NCI-H446 (cell line): Measurements from ENCODE around the gene S100A3.
A peak's percentile ranks its signal among the peaks of the same experiment; 100 is the strongest.
"Not testable (repeated sequence)": the region's sequence is repeated elsewhere in the genome, so short reads cannot be mapped to it uniquely, and the experiment has no call there.

Experiments
- DNase-seq, 2 experiments: peaks; one replicate each; lab custom pipeline; 2025; lab: John Stamatoyannopoulos, UW

S100A3 gene

DNA sequence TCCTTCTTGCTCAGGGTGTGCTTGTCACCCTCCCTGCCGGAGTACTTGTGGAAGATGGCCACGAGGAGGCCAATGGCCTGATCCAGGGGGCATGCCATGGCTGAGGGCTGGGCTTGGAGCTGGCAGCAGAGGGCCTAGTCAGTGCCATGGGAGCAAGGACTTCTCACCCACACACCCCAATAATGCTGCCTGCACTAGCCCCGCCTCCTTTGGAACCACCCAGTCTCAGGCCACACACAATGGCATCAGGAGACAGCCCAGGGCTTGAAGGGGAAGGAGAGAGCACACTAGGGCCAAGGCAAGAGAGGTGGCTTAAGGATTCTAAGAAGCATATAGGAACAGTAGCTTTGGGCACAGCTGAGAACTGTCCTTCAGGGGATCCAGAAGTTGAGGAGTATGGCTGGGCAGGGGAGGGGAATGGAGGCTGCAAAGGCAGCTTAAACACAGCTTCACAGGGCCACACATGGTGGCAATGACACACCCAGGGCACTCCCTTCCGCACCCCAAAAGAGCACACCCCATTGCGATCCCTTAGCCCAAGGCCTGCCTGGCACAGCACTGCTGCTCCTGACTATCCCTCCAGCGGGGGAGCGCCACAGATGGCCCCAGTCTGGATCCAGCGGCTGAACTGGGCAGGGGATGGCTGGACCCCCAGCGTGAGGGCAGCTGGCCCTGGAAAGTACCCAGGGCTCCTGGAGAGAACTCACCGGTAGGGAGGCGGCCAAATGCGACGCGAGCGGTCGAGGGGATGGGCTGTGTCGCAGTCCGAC is 13.6 kb downstream of the S100A3 start, which contains the start of gene S100A6:
Gene S100A6 (minus strand): TSS at position 750 of the 770 bp plus-strand sequence. CDS start 652 bp downstream, at position 98.
- peak in 1 of 2 experiments; percentile 59 for DNase-seq

DNA sequence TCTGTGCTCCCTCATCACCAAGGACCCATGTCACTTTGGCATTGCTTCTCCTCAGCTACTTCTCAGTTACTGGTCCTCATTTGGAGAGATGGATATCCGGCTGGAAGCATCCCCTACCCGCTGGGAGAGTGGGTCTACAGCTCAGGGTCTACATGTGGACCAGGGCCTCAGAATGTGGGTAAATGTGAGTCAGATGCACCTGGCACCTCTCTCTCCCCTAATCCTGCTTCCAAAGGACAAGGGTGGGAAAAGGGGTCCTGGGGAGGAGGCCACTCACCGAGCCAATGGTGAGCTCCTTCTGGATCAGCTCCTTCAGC is 14.2 kb downstream of the S100A3 start:
- DNase-seq, result no peak

DNA sequence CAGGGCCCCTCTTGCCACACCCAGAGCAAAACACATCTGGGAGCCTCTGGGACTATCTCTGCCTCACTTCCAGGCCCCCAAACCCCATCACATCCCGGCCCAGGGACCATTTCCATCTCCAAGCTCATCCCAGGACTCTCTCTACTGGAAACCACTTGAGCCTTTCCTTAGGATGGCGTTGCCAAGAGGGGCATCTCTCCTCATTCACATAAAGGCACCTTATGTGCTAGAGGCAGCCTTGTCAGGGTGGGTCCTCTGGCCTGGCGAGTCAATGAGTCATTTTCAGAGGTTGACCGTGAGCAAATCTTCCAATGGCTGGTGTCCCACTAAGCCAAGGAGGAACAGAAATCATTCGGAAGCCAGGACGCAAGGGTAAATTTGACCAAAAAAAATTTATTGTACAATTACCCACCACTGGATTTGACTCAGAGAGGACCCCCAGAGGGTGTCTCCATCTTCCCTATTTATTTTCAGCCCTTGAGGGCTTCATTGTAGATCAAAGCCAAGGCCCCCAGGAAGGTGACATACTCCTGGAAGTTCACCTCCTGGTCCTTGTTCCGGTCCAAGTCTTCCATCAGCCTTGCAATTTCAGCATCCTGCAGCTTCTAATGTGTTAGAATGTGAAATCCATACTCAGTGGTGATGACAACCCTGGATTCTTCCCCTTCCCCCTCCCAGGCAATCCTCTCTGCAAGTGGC is 14.7 kb downstream of the S100A3 start:
- peak in 1 of 2 experiments; percentile 40 for DNase-seq

DNA sequence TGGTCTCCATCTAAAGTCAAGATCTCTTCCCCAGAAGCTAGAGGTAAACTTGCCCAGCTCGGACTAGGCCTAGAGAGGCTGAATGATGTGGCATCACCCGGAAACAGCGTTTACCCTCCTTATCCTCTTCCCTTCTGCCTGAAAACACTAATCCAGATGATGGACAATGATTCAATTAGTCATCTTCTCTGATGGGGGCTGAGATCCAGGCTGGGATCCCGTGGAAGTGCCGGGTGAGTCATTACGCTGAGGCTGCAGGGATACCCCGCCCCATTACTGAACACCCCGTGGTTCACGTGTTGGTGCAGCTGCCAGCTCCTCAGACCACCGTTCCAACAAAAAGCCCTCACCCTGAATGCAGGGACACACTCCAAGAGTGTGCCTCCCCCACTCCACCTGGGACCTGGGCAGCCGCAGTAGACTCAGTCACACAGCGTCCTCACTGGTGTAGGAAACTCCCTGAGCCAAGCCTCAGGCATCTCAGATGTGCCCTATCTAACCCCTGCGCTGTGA is 15.3 kb downstream of the S100A3 start:
- DNase-seq, result peak; percentile 77 to 88

DNA sequence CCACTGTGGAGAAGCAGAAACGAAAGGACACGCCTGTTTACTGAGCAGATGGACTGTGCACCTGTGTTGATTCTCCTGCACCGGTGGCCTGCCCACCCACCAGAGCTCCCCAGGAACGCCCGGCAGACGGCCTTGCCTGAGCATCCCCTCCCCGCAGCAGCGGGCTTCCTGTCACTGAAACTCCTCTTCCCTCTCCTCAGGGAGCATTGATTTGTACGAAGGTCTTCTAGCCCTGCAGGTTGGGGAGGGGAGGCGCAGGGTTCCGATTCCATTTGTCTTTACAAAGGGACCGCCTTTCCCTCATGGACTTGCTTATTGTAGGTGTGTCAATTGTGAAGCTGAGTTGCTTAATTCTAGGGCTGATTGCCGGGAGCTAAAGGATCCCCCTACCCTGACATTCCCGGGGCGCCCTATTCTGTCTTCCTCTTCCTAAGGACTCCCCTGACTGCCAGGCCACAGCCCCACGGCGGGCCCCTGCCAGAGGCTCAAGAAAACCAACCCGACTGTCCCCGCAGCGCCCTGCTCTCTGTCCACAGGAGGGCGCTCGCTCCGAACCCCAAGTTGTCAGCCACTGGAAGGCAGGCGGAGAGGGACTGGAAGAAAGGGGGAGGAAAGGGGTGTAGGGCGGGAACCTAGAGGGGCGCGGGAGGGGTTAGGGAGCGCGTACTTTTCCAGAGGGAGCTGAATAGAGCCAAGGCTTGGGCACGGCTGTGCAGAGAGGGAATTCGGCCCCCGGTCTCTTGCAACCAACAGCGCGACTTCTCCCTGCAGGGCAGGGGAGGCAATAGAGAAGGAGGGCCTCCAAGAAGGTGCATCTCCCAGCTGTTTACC is 16.1 kb downstream of the S100A3 start:
- peak; percentile 69 to 90 for DNase-seq

DNA sequence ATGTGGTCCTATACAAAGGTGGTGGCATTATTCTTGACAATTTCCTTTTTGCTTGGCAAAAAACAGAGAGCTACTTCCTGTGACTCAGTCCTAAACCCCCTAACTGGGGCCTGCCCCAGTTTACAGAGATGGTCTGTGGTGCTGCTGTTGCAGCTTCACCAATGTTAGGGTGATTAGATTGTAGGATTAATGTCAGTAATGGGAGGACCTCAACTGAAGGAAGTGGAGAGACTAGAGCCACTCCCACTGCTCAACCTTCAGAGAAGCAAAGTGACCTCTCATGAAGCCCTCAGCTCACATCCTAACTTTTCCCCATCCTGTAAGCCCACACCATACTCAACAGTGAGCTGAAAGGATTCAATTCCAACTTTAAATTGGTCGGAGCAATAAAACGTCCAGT is 16.9 kb downstream of the S100A3 start:
- DNase-seq, result no peak

DNA sequence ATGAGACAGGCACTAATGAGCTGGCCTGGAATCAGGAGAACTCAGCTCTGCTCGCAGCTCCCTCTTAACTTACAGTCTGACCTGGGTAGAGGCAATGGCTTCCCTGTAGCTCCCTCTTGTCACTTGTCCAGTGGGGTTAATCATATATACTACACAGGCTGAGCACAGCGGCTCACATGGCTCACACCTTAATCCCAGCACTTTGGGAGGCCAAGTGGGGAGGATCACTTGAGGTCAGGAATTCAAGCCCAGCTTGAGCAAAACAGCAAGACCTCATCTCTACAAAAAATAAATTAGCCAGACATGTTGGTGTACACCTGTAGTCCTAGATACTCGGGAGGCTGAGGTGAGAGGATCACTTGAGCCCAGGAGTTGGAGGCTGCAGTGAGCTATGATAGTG is 17.4 kb downstream of the S100A3 start:
- no peak for DNase-seq

DNA sequence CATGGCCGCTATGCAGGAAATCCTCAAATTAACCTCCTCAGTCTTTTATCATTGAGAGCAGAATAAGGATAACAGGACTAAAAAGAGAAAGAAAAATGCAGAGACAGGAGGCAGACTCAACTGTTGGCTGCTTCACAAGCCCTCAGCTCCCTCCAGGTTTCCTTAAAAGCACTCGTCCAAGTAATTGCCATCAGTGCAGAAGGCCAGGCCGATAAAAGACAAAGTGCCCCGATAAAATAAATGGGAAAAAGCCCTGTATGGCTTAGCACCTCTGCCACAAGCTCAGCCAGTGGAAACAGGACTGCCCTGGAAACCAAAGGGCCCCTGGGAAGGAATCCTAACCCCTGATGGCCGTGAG is 21.4 kb downstream of the S100A3 start:
- DNase-seq, result peak in 1 of 2 experiments; percentile 31

DNA sequence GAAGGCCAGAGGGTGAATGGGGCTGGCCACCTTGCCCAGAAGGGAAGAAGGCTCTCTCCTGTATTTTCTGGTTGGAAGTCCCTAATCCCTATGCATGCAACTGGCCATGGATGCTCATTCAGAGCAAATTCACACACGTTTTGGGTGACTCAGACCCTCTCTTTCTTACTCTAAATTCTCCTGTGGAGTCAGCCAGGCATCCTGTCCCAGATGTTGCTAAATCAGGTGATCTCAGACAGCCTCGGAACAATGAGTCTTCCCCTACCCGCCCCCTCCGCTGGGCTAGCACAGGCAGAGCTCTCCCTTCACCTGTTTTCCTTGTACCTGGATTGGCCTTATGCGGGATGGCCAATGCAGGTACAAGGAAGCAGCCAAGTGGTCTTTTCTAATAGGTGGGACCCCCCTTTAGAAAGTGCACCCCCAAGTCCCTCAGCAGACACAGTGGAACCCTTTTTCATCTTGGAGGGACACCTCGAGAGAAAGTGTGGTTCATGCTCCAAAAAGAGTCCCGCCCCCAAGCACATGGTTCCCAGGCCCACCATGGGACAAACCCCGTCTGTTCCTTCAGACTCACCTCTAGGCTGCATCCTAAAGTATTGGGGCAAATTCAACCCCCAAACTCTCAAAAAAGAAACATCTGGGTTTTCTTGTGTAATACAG is 21.9 kb downstream of the S100A3 start:
- DNase-seq, result no peak

DNA sequence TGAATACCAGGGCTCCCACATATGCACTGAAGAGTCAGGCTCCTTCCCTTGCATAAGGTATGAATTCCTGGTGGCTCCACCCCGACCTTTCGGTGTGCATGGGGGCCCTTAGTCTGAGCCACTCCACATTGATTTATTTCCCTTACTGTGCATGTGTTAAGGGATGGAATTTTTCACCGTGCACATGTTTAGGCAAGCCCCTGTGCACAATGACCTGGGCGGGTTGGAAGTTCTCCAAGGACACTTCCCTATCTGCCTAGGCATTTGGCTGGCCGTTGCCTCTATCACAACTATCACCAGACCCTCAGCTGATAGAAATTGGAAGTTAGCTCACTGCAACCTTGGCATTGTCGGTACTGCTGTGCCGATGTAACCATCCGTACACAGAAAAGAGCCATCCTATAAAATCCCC is 22.9 kb downstream of the S100A3 start:
- DNase-seq, result peak; percentile 54 to 89

DNA sequence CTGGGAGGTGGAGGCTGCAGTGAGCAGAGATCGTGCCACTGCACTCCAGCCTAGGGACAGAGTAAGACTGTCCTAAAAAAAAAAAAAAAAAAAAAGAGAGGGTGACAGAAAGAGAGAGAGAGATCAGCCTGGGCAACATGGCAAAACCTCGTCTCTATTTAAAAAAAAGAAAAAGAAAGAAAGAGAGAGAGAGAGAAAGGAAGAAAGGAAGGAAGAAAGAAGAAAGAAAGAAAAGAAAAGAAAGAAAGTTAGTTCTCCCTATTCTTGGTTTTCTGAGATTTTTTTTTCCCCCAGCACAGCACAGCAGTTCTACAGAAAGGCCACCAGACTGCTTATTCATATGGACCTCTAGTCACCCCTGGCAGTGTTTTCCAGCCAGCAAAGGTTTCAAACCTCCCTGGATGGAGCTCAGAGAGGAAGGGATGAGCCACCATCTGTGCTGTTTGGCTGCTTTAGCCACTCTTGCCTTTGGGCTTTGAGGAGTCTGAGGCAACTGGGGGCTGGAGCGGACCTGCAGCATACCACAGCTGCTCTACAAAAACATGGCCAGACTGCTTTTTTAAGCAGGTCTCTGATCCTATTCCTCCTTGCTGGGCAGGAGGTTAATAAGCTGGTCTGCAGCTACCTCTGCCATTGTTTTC is 23.9 kb downstream of the S100A3 start:
- DNase-seq, result peak; percentile 92 to 97

DNA sequence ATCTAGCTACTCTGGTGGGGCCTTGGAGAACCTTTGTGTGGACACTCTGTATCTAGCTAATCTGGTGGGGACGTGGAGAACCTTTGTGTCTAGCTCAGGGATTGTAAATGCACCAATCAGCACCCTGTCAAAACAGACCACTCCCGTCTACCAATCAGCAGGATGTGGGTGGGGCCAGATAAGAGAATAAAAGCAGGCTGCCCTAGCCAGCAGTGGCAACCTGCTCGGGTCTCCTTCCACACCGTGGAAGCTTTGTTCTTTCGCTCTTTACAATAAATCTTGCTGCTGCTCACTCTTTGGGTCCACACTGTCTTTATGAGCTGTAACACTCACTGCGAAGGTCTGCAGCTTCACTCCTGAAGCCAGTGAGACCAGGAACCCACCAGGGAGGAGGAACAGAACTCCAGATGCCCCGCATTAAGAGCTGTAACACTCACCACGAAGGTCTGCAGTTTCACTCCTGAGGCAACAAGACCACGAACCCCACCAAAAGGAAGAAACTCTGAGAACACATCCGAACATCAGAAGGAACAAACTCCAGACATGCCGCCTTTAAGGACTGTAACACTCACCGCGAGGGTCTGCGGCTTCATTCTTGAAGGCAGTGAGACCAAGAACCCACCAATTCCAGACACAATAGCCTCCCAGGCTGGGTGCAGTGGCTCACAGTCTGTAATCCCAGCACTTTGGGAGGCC is 26.6 kb downstream of the S100A3 start:
- DNase-seq, result not testable (repeated sequence)

DNA sequence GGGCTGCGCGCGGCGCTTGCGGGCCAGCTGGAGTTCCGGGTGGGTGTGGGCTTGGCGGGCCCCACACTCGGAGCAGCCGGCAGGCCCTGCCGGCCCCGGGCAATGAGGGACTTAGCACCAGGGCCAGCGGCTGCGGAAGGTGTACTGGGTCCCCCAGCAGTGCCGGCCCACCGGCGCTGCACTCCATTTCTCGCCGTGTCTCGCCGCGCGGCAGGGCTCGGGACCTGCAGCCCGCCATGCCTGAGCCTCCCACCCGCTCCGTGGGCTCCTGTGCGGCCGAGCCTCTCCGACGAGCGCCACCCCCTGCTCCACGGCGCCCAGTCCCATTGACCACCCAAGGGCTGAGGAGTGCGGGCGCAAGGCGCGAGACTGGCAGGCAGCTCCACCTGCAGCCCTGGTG is 27.2 kb downstream of the S100A3 start:
- not testable (repeated sequence) for DNase-seq

DNA sequence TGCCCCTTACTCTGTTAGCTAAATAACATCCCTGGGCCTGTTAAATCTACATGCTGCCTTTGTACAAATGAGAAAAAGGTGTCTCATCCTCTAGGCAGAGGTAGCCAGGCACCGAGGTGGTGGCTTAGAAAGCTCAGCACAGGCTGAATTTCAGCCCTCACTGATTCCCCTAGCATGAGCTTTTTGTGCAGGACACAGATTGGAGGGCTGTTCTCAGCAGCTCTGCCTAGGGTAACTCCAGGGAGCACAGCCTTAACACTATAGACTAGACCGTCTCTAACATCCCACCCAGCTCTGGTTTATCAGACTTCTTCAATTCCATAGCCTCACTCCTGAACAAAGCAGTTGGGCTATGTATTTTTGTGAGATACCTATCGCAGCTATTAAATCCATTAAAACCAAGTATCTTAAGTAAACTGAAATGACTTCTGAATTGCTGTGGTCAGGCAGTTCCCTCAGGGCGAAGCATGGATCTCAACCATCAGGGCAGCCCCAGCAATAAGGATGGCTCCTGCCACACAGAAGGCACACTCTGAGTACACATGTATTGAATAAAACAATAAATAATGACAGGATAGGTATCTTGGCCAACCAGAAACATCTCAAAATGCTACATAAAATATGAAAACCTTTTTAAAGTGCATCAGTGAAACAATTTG is 28.1 kb downstream of the S100A3 start:
- DNase-seq, result no peak

DNA sequence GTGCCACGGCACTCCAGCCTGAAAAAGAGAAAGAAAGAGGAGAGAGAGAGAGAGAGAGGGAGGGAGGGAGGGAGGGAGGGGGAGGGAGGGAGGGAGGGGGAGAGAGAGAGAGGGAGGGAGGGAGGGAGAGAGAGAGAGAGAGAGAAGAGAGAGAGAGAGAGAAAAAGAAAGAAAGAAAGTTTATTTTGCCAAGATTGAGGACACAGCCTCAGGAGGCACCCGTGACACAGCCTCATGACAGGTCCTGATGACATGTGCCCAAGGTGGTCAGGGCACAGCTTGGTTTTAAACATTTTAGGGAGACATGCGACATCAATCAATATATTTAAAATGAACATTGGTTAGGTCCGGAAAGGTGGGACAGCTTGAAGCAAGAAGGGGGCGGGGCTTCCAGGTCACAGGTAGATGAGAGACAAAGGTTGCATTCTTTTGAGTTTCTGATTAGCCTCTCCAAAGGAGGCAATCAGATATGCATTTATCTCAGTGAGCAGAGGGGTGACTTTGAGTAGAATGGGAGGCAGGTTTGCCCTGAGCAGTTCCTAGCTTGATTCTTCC is 28.8 kb downstream of the S100A3 start:
- not testable (repeated sequence) for DNase-seq

DNA sequence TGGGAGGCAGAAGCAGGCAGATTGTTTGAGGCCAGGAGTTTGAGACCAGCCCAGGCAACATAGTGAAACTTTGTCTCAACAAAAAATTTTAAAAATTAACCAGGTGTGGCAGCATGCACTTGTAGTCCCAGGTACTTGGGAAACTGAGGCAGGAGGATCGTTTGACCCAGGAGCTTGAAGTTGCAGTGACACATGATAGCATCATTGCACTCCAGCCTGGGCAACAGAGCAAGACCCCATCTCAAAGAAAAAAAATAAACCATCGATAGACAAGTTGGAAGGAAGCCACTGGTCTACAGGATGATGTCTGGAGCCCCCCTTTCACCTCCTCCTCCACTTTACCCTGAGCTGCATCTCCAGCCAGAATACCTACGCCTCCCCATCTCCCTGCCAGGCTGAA is 29.8 kb downstream of the S100A3 start:
- DNase-seq, result no peak

DNA sequence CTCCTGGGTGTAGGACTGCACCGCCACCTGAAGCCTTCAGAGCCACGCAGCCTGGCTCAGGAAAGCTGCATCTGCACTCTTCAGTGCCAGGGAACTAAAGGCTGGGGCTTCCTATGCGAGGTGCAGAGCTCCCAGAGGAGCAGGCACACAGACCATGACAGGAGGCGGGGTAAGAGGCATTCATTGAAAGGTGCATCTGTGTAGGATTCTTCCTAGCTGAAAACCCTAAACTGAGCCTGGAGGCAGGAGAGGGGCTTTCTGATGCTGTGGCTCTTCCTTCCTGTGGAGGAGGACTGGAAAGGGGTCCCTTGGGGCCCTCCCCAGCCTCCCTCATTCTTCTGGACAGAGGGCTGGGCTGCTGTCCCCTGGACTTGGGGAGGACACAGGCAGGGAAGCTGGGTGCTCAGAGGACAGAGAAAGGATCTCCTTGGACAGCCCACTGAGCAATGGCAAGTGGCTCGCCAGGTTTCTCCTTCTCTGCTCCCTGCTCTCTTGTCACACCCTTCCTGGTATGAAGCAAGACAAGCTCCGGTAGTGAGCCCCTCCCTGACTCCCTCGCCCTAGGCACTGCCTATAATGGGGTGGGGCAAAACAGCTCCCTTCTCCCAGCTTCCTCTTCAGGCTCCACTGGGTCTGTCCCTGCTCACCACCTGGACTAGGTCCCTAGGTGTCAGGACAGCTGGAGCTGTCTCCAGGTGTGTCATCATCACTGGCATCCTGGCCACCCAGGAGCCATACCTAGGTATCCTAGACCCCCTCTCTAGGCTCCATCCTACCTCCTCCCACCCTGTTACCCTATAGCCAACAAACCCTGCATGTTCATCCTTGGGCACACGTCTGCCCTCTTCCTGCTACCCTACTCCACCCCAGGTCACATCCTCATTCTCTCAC is 33.3 kb downstream of the S100A3 start:
- DNase-seq, result no peak

DNA sequence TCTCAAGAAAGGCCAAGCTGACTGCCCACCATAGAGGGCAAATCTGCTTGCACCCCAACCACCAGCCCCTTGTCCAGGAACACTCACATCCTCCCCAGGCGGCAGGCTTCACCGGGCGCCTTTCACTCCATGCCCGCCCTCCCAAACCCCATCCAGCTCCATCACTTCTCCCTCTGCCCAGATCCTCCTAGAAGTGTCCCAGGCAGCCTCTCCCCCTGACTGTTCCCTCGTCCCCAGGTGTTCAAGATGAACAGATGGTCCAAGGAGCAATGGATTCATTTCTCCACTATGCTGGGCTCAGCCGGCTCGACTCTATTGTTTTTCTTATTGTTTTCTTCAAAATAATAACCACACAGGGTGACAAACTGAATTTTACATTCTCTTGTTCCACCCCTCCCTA is 35.4 kb downstream of the S100A3 start:
- no peak for DNase-seq

DNA sequence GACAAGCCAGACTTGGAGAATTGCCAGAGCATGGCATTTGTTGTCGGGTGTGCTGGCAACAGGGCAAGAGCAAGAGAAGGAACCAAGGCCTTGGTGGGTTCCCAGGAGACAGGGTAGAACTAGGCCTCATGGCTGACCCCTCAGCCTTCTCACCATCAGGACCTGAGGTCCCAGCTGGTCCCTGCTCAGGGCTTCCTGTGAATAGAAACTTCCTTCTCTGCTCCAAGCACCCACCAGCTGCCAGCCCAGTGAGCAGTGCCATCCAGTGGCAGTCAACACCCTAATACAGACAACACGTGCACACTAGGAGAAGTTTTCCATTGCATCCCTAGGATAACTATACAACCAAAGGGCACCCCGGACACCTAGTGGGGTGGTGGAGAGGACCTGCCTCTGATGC is 36.0 kb downstream of the S100A3 start:
- peak in 1 of 2 experiments; percentile 30 for DNase-seq
